OCI-LY1 (cell line): ENCODE data around the gene ZNF232.
"Not testable (repeated sequence)": the region's sequence is repeated elsewhere in the genome, so short reads cannot be mapped to it uniquely, and the experiment has no call there.

Experiments
- H2AFZ ChIP-seq: fragments of 200-600 bp; sonication (generic), shearing (Covaris generic); 2 replicates; pipeline ENCODE4 v1.6.0; 2014; ENCODE audit warnings: antibody characterized with exemption, mild to moderate bottlenecking, low read length
- H3F3A ChIP-seq: fragments of 200-600 bp; sonication (generic), shearing (Covaris generic); 2 replicates; pipeline ENCODE4 v1.6.0; 2014; ENCODE audit warnings: mild to moderate bottlenecking, antibody characterized with exemption, low read length, moderate library complexity; ENCODE audit not compliant: insufficient read depth
- H3K27ac ChIP-seq: fragments of 200-600 bp; sonication (generic); 2 replicates; pipeline ENCODE4 v1.5.1; 2014; ENCODE audit warnings: low read length, mixed run types, mild to moderate bottlenecking, low read depth; ENCODE audit not compliant: poor library complexity, severe bottlenecking
- H3K27me3 ChIP-seq: fragments of 200-600 bp; sonication (generic); 2 replicates; pipeline ENCODE4 v1.6.0; 2014; ENCODE audit warnings: antibody characterized with exemption, mild to moderate bottlenecking, low read length, moderate library complexity; ENCODE audit not compliant: insufficient read depth
- H3K36me3 ChIP-seq: fragments of 200-600 bp; sonication (generic); 2 replicates; pipeline ENCODE4 v1.6.1; 2014; ENCODE audit warnings: mild to moderate bottlenecking, antibody characterized with exemption, low read length, moderate library complexity, mixed read lengths; ENCODE audit not compliant: insufficient read depth
- H3K4me1 ChIP-seq: fragments of 200-600 bp; sonication (generic); 2 replicates; pipeline ENCODE4 v1.5.1; 2014; ENCODE audit warnings: mild to moderate bottlenecking, low read length, moderate library complexity; ENCODE audit not compliant: insufficient read depth, severe bottlenecking
- H3K4me2 ChIP-seq: fragments of 200-600 bp; sonication (generic), shearing (Covaris generic); 2 replicates; pipeline ENCODE4 v1.6.1; 2014; ENCODE audit warnings: low read length
- H3K4me3 ChIP-seq: fragments of 200-600 bp; sonication (generic); 2 replicates; pipeline ENCODE4 v1.5.1; 2014; ENCODE audit warnings: low read length, low read depth, mild to moderate bottlenecking, mixed read lengths; ENCODE audit not compliant: poor library complexity, severe bottlenecking
- H3K79me2 ChIP-seq: fragments of 200-600 bp; shearing (Covaris generic); 2 replicates; pipeline ENCODE4 v1.6.1; 2016; ENCODE audit warnings: mixed run types, low read length, mixed read lengths; ENCODE audit not compliant: insufficient read depth
- H3K9ac ChIP-seq: fragments of 200-600 bp; sonication (generic), shearing (Covaris generic); 2 replicates; pipeline ENCODE4 v1.6.1; 2014; ENCODE audit warnings: mild to moderate bottlenecking, low read length, mixed read lengths
- H3K9me2 ChIP-seq: fragments of 200-600 bp; sonication (generic), shearing (Covaris generic); 2 replicates; pipeline ENCODE4 v1.6.1; 2014; ENCODE audit warnings: low read depth, mild to moderate bottlenecking, low read length, mixed read lengths
- H3K9me3 ChIP-seq: fragments of 200-600 bp; shearing (Covaris generic); 2 replicates; pipeline ENCODE4 v1.6.1; 2014; ENCODE audit warnings: low read length, mixed read lengths
- H4K20me1 ChIP-seq: fragments of 200-600 bp; sonication (generic), shearing (Covaris generic); 2 replicates; pipeline ENCODE4 v1.6.0; 2016; ENCODE audit warnings: mild to moderate bottlenecking, low read length; ENCODE audit not compliant: insufficient read depth
- EZH2 ChIP-seq: fragments of 200-600 bp; sonication (generic), shearing (Covaris generic); IDR thresholded peaks from 2 replicates; pipeline ENCODE4 v1.8.0; 2017; ENCODE audit warnings: borderline replicate concordance, mixed run types, mild to moderate bottlenecking, antibody characterized with exemption, low read length, moderate library complexity, mixed read lengths
- TF ChIP-seq, protein P1 (sequence below): fragments of 200-600 bp; sonication (generic), shearing (Covaris generic); IDR thresholded peaks from 2 replicates; pipeline ENCODE4 v1.5.1; 2017; ENCODE audit warnings: mild to moderate bottlenecking, antibody characterized with exemption, low read length, moderate library complexity, mixed read lengths

The ZNF232 gene

DNA sequence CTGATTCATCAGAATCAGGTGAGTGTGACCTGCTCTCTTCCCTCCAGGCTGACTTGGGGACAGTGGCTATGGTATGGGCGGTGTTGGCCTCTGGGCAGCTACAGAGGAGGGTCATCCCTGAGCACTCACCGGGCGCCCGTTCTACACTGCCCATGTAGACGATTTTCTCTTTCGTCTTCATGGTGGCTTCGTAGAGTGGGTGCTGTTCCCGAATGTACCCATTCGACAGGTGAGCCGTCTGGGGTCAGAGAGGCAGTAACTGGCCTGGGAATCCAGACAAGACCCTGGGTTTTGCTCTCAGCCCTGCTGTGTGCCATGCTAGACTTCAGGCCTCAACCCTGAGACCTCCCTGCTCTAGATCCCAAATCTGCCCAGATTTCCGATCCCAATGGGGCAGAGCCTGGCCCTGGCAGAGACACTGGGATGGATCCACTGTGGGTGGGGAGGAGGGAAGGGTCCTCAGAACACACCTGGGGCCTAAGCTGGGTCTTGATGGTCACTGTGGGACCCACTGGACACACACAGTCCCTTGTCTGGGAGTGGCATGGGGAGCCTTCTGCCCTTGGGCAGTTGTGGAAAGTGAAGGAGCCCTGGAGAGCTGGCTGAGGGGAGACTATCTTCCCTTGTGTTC is 17.3 kb upstream of the ZNF232 start:
- Histone ChIP-seq H3F3A (no peaks in the 10 kb centered on the region), H3K9me3 (no peaks in the 10 kb centered on the region), H3K4me3 (no peak overlapping the region), H3K36me3 (no peaks in the 10 kb centered on the region), H4K20me1 (no peaks in the 10 kb centered on the region), H3K9ac (no peak overlapping the region), H3K27ac (no peak overlapping the region), H3K27me3 (no peaks in the 10 kb centered on the region), H3K4me1 (no peaks in the 10 kb centered on the region), H3K9me2 (no peaks in the 10 kb centered on the region), H3K79me2 (no peaks in the 10 kb centered on the region), H2AFZ (no peak overlapping the region), H3K4me2 (no peak overlapping the region)
- TF ChIP-seq, protein P1, sequence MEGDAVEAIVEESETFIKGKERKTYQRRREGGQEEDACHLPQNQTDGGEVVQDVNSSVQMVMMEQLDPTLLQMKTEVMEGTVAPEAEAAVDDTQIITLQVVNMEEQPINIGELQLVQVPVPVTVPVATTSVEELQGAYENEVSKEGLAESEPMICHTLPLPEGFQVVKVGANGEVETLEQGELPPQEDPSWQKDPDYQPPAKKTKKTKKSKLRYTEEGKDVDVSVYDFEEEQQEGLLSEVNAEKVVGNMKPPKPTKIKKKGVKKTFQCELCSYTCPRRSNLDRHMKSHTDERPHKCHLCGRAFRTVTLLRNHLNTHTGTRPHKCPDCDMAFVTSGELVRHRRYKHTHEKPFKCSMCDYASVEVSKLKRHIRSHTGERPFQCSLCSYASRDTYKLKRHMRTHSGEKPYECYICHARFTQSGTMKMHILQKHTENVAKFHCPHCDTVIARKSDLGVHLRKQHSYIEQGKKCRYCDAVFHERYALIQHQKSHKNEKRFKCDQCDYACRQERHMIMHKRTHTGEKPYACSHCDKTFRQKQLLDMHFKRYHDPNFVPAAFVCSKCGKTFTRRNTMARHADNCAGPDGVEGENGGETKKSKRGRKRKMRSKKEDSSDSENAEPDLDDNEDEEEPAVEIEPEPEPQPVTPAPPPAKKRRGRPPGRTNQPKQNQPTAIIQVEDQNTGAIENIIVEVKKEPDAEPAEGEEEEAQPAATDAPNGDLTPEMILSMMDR = no peak
- TF ChIP-seq EZH2 = no peak

DNA sequence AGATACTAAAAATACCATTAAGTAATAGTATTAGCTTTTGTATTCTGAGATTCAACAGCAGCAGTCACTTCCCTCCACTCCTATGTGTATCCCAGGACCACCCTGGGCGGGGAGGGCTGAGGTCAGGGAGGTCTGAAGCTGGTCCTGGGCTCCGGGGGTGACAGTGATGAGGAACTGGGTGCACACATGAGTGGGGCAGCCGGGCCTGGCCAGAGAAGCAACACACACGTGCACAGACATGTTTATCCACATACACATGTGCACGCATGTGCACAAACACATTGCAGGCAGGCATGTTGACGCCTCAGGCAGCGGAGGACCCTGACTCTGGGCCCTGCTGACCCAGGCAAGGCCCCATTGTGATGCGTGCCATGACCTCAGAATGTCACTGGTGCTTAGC is 16.7 kb upstream of the ZNF232 start:
- not testable (repeated sequence) for H3K36me3 ChIP-seq, H3K79me2 ChIP-seq, H3K4me2 ChIP-seq, H2AFZ ChIP-seq, H3K4me3 ChIP-seq, H4K20me1 ChIP-seq, H3K9me3 ChIP-seq, H3F3A ChIP-seq, H3K27me3 ChIP-seq, H3K9me2 ChIP-seq, H3K27ac ChIP-seq, H3K4me1 ChIP-seq, H3K9ac ChIP-seq

DNA sequence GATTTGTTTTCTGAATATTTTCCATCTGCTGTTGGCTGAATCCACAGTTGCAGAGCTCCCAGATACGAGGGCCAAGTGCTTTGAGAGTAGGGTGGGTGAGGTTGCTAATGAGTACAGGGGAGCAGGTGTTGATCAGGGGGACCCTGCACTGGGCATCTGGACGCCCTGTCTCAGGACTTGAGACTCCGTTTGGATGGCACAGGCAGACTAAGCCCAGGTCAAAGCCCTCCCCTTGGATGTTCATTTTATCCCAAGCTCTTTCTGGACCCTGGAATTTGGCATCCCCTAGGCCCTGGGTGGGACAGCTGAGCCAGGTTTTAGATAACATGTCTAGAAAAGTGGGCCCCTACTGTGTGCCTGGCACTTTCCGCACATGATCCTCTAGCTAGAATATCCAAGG is 16.2 kb upstream of the ZNF232 start:
- Histone ChIP-seq H2AFZ (no peak overlapping the region), H3K4me1 (no peaks in the 10 kb centered on the region), H3K9ac (no peak overlapping the region), H3K36me3 (no peaks in the 10 kb centered on the region), H3K9me2 (no peaks in the 10 kb centered on the region), H3K9me3 (no peaks in the 10 kb centered on the region), H3K79me2 (no peaks in the 10 kb centered on the region), H3K27ac (no peak overlapping the region), H3K4me3 (no peak overlapping the region), H3K4me2 (no peak overlapping the region), H4K20me1 (no peaks in the 10 kb centered on the region), H3K27me3 (no peaks in the 10 kb centered on the region), H3F3A (no peaks in the 10 kb centered on the region)
- TF ChIP-seq, protein P1 = no peak
- no peak for TF ChIP-seq EZH2
